ENCODE results near the gene APBB2.

GRCh38 chr4:40831146-40831907, 383.0 kb downstream of the APBB2 start:
- TF ChIP-seq EZH2 (IDR thresholded peaks at IDR 0.05; ENCODE audit: low read depth, unreplicated experiment): no peak
- TF ChIP-seq, protein P1, sequence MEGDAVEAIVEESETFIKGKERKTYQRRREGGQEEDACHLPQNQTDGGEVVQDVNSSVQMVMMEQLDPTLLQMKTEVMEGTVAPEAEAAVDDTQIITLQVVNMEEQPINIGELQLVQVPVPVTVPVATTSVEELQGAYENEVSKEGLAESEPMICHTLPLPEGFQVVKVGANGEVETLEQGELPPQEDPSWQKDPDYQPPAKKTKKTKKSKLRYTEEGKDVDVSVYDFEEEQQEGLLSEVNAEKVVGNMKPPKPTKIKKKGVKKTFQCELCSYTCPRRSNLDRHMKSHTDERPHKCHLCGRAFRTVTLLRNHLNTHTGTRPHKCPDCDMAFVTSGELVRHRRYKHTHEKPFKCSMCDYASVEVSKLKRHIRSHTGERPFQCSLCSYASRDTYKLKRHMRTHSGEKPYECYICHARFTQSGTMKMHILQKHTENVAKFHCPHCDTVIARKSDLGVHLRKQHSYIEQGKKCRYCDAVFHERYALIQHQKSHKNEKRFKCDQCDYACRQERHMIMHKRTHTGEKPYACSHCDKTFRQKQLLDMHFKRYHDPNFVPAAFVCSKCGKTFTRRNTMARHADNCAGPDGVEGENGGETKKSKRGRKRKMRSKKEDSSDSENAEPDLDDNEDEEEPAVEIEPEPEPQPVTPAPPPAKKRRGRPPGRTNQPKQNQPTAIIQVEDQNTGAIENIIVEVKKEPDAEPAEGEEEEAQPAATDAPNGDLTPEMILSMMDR (conservative IDR thresholded peaks at IDR 0.05; ENCODE audit: low read depth in 2 of 2): no peak
- TF ChIP-seq POLR2AphosphoS5 (IDR thresholded peaks at IDR 0.05; ENCODE audit: low read depth): no peak
- TF ChIP-seq, protein P2, sequence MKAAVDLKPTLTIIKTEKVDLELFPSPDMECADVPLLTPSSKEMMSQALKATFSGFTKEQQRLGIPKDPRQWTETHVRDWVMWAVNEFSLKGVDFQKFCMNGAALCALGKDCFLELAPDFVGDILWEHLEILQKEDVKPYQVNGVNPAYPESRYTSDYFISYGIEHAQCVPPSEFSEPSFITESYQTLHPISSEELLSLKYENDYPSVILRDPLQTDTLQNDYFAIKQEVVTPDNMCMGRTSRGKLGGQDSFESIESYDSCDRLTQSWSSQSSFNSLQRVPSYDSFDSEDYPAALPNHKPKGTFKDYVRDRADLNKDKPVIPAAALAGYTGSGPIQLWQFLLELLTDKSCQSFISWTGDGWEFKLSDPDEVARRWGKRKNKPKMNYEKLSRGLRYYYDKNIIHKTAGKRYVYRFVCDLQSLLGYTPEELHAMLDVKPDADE (IDR thresholded peaks at IDR 0.05): no peak
- TF ChIP-seq CREB1 (CRISPR knock-in tag; IDR thresholded peaks at IDR 0.05; ENCODE audit: low read depth): no peak
- TF ChIP-seq REST (IDR thresholded peaks at IDR 0.05; ENCODE audit: unreplicated experiment): no peak
